HG02870 (cell line): ENCODE measurements around the gene OR56A3.

Experiments
- ATAC-seq: cut with Tn5 transposase; IDR thresholded peaks from one replicate; pipeline ENCODE4 v1.9.1; 2021; ENCODE audit warnings: mild to moderate bottlenecking, moderate library complexity; ENCODE audit not compliant: unreplicated experiment

OR56A3 gene

DNA sequence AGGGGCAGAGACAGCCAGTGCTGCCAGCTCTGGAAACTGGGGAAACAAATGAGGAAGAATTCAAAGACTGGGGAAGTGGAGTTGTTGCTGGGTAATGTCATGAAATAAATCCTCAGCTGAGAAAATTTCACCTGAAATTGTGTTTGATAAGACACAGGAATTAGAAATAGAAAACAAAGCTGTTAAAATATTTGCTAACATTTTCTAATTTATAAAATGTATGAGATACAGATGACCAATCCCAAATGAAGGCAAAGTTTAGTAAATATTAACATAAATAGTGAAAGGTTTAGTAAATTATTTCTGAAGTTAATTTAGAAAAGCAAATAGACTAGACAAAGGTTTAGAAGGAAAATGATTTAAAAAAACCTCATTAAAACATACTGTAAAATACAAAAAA, 26.3 kb downstream of the OR56A3 start, which contains the start of gene OR56A5:
Gene OR56A5, minus strand, starts transcription at position 101 of the 400 bp plus-strand sequence. Its CDS starts 0 bp downstream, at position 101.
- ATAC-seq: no peak

DNA sequence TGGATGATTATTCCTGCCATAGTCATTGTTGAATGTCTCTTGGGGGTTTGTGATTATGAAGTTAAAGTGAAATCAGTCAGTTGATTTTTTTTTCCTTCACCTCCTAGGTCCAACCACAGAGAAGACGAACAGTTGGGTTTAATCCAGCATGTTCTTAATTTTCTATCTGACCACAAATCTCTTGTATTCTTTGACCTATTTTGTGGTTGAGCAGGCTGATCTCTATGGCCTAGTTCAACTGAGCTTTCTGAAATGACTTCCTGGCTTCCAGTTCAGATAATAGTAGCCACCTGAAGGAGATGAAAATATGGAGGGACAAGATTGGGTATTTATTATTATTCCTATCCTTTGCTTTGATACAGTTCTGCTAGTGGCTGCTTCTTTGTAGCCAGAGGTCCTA, 31.5 kb downstream of the OR56A3 start:
- no peak for ATAC-seq

GRCh38 chr11:5983443-5983842, 41.4 kb downstream of the OR56A3 start:
- ATAC-seq: no peak

- ATAC-seq: no peak
These were observed 44.8 kb downstream of the OR56A3 start, which contains the start of gene OR52L1 for GRCh38 chr11:5986885-5987284. Gene OR52L1, minus strand, starts transcription at chr11:5986985. Its CDS starts 55 bp downstream, at chr11:5986930.

DNA sequence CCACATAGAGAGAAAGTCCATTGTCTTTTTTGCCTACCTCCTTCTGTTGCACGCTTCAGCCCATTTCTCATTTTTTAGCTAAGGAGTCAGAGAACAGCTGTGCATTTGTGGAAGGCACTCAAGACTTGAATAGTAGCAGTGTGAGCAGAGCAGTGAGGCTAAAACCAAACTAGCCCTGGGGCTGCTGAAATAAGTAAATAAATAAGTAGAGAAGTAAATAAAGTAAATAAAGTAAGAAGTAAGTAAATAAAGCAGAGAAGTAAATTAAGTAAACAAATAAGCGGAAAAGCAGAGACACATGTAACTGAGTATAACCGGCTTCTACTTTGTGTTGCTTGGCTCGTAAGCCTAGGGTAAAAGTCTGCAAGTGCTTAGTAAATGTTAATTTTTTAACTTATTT, 47.2 kb downstream of the OR56A3 start:
- no peak for ATAC-seq

DNA sequence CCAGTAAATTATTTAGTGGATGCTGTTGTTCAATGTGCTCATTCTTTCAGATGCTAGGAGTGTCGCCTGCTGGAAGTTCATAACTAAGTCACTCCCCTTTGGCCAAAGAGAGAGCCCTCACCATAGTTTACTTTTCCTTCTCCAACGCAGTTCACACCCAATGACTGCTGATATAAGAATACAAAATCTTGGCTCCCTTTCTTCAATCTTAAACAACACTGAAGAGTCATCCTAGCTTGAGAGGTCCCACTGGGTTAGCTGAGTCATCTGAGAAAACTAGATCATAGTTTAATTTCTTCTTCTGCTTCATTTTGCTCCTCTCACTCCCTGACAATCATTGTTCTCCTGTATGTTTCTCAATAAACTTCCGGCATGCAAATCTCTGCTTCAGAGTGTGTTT, 50.1 kb downstream of the OR56A3 start:
- ATAC-seq: no peak

DNA sequence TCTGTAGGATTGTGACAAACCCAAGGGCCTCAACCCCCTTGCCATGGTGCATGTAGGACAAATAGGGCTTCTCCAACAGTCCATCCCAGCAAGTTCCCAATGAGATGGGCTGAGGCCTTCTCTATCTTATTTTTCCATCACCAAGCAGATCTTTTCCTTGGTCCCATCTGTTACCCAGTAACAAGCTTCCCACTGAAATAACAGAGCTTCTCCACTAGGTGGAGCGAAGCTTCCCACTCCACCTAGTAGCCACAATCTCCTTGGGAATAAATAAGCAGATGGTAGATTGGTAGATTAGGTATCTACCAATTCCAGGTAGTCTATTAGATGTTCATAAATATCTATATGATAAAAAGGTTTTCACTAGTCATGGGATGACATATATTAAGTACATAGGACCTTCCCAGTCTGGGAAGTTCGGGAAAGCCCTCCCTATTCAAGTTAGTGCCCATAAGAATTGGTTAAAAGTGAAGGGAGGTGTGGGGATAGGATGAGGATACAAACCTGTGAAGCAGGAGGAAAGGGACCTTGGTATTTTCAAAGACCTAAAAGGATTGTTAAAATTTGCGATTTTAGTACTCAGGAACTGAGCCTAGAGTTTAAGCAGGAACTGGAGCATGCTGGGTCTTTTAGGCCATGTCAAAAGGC, 50.7 kb downstream of the OR56A3 start:
- ATAC-seq: peak; percentile 50

DNA sequence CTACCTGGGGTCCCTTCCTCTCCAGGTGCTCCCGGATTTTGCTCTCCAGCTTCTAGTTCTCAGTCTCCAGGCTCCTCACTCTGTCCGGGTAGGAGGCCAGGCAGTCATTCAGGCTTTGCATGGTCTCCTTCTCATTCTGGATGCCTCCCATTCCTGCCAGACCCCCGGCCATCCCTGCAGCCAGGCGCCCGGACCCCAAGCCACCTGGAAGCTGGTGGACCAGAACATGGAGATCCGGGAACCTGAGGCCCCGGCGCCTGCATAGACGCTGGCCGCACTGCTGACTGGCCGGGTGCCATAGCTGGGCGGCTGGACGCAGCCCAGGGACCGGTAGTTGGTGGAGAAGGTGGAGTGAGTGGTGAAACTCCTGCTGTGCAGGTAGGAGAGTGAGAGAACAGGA, 52.7 kb downstream of the OR56A3 start:
- ATAC-seq: no peak
